ENCODE results near the gene TEX26. TPM values are rescaled to one million over a fixed set of nuclear protein-coding genes. Genes with fewer than 3 reads are reported as not detected.

Gene TEX26
- total RNA-seq, 5 donors from 2014 or later (not counting 1 experiment from before 2014, with no cell fraction given) = not detected

- H3K27me3 ChIP-seq (replicated peaks in 1 of 2; ENCODE audit: control insufficient read depth in 2 of 2, extremely low read depth in 1 of 2, insufficient read depth in 2 of 2, low read length in 1 of 2) = peaks cover 3 to 14% of the 10 kb centered on the region in 2 experiments
- POLR2A ChIA-PET = no interaction called here
- H3K27ac ChIP-seq (ENCODE audit: low read length) = no peak overlapping the region
- H3K9me3 ChIP-seq = no peaks in the 10 kb centered on the region
- ATAC-seq (replicated peaks in 1 of 4) (no peak), DNase-seq (no peak)
- Mint-ChIP-seq H3K4me3 (no peak overlapping the region), H3K27ac (no peak overlapping the region), H3K4me1 (peaks cover 0 to 11% (median 0%) of the 10 kb centered on the region in 3 donors), H3K9me3 (no peaks in the 10 kb centered on the region), H3K36me3 (no peaks in the 10 kb centered on the region), H3K27me3 (peaks cover 29% of the 10 kb centered on the region in 2 donors)
- H3K4me3 ChIP-seq (ENCODE audit: control insufficient read depth in 1 of 2, extremely low read depth in 1 of 2, low read length in 1 of 2) = no peak overlapping the region
- peaks cover 0 to 13% of the 10 kb centered on the region in 2 experiments for H3K4me1 ChIP-seq (ENCODE audit: control insufficient read depth in 1 of 2, extremely low read depth in 1 of 2, insufficient read depth in 2 of 2, low read length in 2 of 2)
- CTCF ChIA-PET = no interaction called here
- H3K36me3 ChIP-seq (ENCODE audit: control insufficient read depth in 2 of 2, extremely low read depth in 1 of 2, insufficient read depth in 1 of 2, low read length in 1 of 2) = no peaks in the 10 kb centered on the region
Measured at GRCh38 chr13:30898070-30898469, 34.4 kb upstream of the TEX26 start.

GRCh38 chr13:30898678-30899241, 33.7 kb upstream of the TEX26 start:
- WGBS (ENCODE audit: insufficient coverage) = 100% methylated on average over 1 of the region's 7 CpGs
- ChIA-PET CTCF (no interaction called here), POLR2A (no interaction called here)
- Mint-ChIP-seq H3K36me3 (no peaks in the 10 kb centered on the region), H3K4me1 (peaks cover 0 to 11% (median 0%) of the 10 kb centered on the region in 3 donors), H3K4me3 (no peak overlapping the region), H3K27me3 (peaks cover 31 to 33% of the 10 kb centered on the region in 2 donors), H3K27ac (no peak overlapping the region), H3K9me3 (no peaks in the 10 kb centered on the region)
- H3K9me3 ChIP-seq = no peaks in the 10 kb centered on the region
- no peak for DNase-seq
- H3K27ac ChIP-seq (ENCODE audit: low read length) = no peak overlapping the region
- peak in 1 of 4 experiments; percentile 20 for ATAC-seq (replicated peaks in 1 of 4)
- H3K36me3 ChIP-seq (ENCODE audit: control insufficient read depth in 2 of 2, extremely low read depth in 1 of 2, insufficient read depth in 1 of 2, low read length in 1 of 2) = no peaks in the 10 kb centered on the region
- H3K4me1 ChIP-seq (ENCODE audit: control insufficient read depth in 1 of 2, extremely low read depth in 1 of 2, insufficient read depth in 2 of 2, low read length in 2 of 2) = peaks cover 0 to 13% of the 10 kb centered on the region in 2 experiments
- H3K27me3 ChIP-seq (replicated peaks in 1 of 2; ENCODE audit: control insufficient read depth in 2 of 2, extremely low read depth in 1 of 2, insufficient read depth in 2 of 2, low read length in 1 of 2) = peaks cover 4 to 17% of the 10 kb centered on the region in 2 experiments
- H3K4me3 ChIP-seq (ENCODE audit: control insufficient read depth in 1 of 2, extremely low read depth in 1 of 2, low read length in 1 of 2) = no peak overlapping the region

GRCh38 chr13:30900436-30900835, 32.0 kb upstream of the TEX26 start:
- peaks cover 9 to 23% of the 10 kb centered on the region in 2 experiments for H3K27me3 ChIP-seq (replicated peaks in 1 of 2; ENCODE audit: control insufficient read depth in 2 of 2, extremely low read depth in 1 of 2, insufficient read depth in 2 of 2, low read length in 1 of 2)
- no peaks in the 10 kb centered on the region for H3K9me3 Mint-ChIP-seq
- no peak overlapping the region for H3K27ac Mint-ChIP-seq
- H3K27me3 Mint-ChIP-seq = peaks cover 47 to 48% of the 10 kb centered on the region in 2 donors
- DNase-seq (no peak), ATAC-seq (replicated peaks in 1 of 4) (peak in 1 of 4 experiments; percentile 20)
- no peaks in the 10 kb centered on the region for H3K36me3 Mint-ChIP-seq
- no peaks in the 10 kb centered on the region for H3K9me3 ChIP-seq
- WGBS (ENCODE audit: insufficient coverage) = 67% methylated on average over 4 of the region's 4 CpGs
- peaks cover 0 to 13% of the 10 kb centered on the region in 2 experiments for H3K4me1 ChIP-seq (ENCODE audit: control insufficient read depth in 1 of 2, extremely low read depth in 1 of 2, insufficient read depth in 2 of 2, low read length in 2 of 2)
- CTCF ChIA-PET = no interaction called here
- H3K36me3 ChIP-seq (ENCODE audit: control insufficient read depth in 2 of 2, extremely low read depth in 1 of 2, insufficient read depth in 1 of 2, low read length in 1 of 2) = no peaks in the 10 kb centered on the region
- H3K27ac ChIP-seq (ENCODE audit: low read length) = no peak overlapping the region
- no peak overlapping the region for H3K4me3 Mint-ChIP-seq
- H3K4me3 ChIP-seq (ENCODE audit: control insufficient read depth in 1 of 2, extremely low read depth in 1 of 2, low read length in 1 of 2) = no peak overlapping the region
- POLR2A ChIA-PET = interaction anchor here in 1 of 2 donors (0.6 kb wide), 1 partner anchor 211 kb away, joined by 7 read pairs; no protein-coding TSS in a partner anchor
- H3K4me1 Mint-ChIP-seq = peaks cover 1 to 12% (median 2%) of the 10 kb centered on the region in 3 donors

- Mint-ChIP-seq H3K4me1 (peaks cover 4 to 15% (median 4%) of the 10 kb centered on the region in 3 donors), H3K27me3 (peaks cover 47 to 52% of the 10 kb centered on the region in 2 donors), H3K27ac (no peak overlapping the region), H3K36me3 (no peaks in the 10 kb centered on the region), H3K9me3 (no peaks in the 10 kb centered on the region), H3K4me3 (no peak overlapping the region)
- ChIA-PET POLR2A (interaction anchor here in 1 of 2 donors (0.6 kb wide), 1 partner anchor 211 kb away, joined by 7 read pairs; no protein-coding TSS in a partner anchor), CTCF (no interaction called here)
- Histone ChIP-seq H3K4me3 (ENCODE audit: control insufficient read depth in 1 of 2, extremely low read depth in 1 of 2, low read length in 1 of 2) (no peak overlapping the region), H3K4me1 (ENCODE audit: control insufficient read depth in 1 of 2, extremely low read depth in 1 of 2, insufficient read depth in 2 of 2, low read length in 2 of 2) (peaks cover 0 to 13% of the 10 kb centered on the region in 2 experiments), H3K27me3 (replicated peaks in 1 of 2; ENCODE audit: control insufficient read depth in 2 of 2, extremely low read depth in 1 of 2, insufficient read depth in 2 of 2, low read length in 1 of 2) (peaks cover 9 to 28% of the 10 kb centered on the region in 2 experiments), H3K9me3 (no peaks in the 10 kb centered on the region), H3K27ac (ENCODE audit: low read length) (no peak overlapping the region), H3K36me3 (ENCODE audit: control insufficient read depth in 2 of 2, extremely low read depth in 1 of 2, insufficient read depth in 1 of 2, low read length in 1 of 2) (no peaks in the 10 kb centered on the region)
- DNase-seq = no peak
- no peak for ATAC-seq (replicated peaks in 1 of 4)
- WGBS (ENCODE audit: insufficient coverage) = no CpG with 5 or more reads among the region's 5 CpGs
Measured at GRCh38 chr13:30900952-30901749, 31.3 kb upstream of the TEX26 start.

- no peak for ATAC-seq (replicated peaks in 1 of 4)
Measured at GRCh38 chr13:30904043-30904442, 28.4 kb upstream of the TEX26 start.

GRCh38 chr13:30905932-30906383, 26.5 kb upstream of the TEX26 start, which contains the start of gene MEDAG:
Gene MEDAG, plus strand, starts transcription at chr13:30906271. Its CDS starts 245 bp downstream, at chr13:30906516.
- ATAC-seq (replicated peaks in 1 of 4) = no peak
- H3K27me3 ChIP-seq (replicated peaks in 1 of 2; ENCODE audit: control insufficient read depth in 2 of 2, extremely low read depth in 1 of 2, insufficient read depth in 2 of 2, low read length in 1 of 2) = peaks cover 9 to 41% of the 10 kb centered on the region in 2 experiments

More at GRCh38 chr13:30904043-30904442, 28.4 kb upstream of the TEX26 start:
- DNase-seq = no peak
- no peak overlapping the region for H3K27ac Mint-ChIP-seq
- CTCF ChIA-PET = no interaction called here
- Histone ChIP-seq H3K27me3 (replicated peaks in 1 of 2; ENCODE audit: control insufficient read depth in 2 of 2, extremely low read depth in 1 of 2, insufficient read depth in 2 of 2, low read length in 1 of 2) (peaks cover 9 to 38% of the 10 kb centered on the region in 2 experiments), H3K36me3 (ENCODE audit: control insufficient read depth in 2 of 2, extremely low read depth in 1 of 2, insufficient read depth in 1 of 2, low read length in 1 of 2) (no peaks in the 10 kb centered on the region), H3K9me3 (no peaks in the 10 kb centered on the region), H3K4me3 (ENCODE audit: control insufficient read depth in 1 of 2, extremely low read depth in 1 of 2, low read length in 1 of 2) (no peak overlapping the region), H3K27ac (ENCODE audit: low read length) (no peak overlapping the region), H3K4me1 (ENCODE audit: control insufficient read depth in 1 of 2, extremely low read depth in 1 of 2, insufficient read depth in 2 of 2, low read length in 2 of 2) (peaks cover 5 to 8% of the 10 kb centered on the region in 2 experiments)
- H3K36me3 Mint-ChIP-seq = no peaks in the 10 kb centered on the region
- H3K4me3 Mint-ChIP-seq = no peak overlapping the region
- peaks cover 6 to 20% (median 9%) of the 10 kb centered on the region in 3 donors for H3K4me1 Mint-ChIP-seq
- peaks cover 51 to 62% of the 10 kb centered on the region in 2 donors for H3K27me3 Mint-ChIP-seq
- H3K9me3 Mint-ChIP-seq = no peaks in the 10 kb centered on the region
- 82% methylated on average over 1 of the region's 1 CpG for WGBS (ENCODE audit: insufficient coverage)
- POLR2A ChIA-PET = no interaction called here

More at GRCh38 chr13:30905932-30906383, 26.5 kb upstream of the TEX26 start, which contains the start of gene MEDAG:
- Histone ChIP-seq H3K36me3 (ENCODE audit: control insufficient read depth in 2 of 2, extremely low read depth in 1 of 2, insufficient read depth in 1 of 2, low read length in 1 of 2) (no peaks in the 10 kb centered on the region), H3K4me3 (ENCODE audit: control insufficient read depth in 1 of 2, extremely low read depth in 1 of 2, low read length in 1 of 2) (no peak within 1 kb of the TSS), H3K27ac (ENCODE audit: low read length) (no peak within 1 kb of the TSS), H3K4me1 (ENCODE audit: control insufficient read depth in 1 of 2, extremely low read depth in 1 of 2, insufficient read depth in 2 of 2, low read length in 2 of 2) (peaks cover 2 to 5% of the 10 kb centered on the region in 2 experiments), H3K9me3 (no peaks in the 10 kb centered on the region)
- peak within 1 kb of the TSS in 1 of 3 donors; percentile 55 for H3K4me3 Mint-ChIP-seq
- no peaks in the 10 kb centered on the region for H3K36me3 Mint-ChIP-seq
- peaks cover 6 to 14% (median 9%) of the 10 kb centered on the region in 3 donors for H3K4me1 Mint-ChIP-seq
- peaks cover 54 to 58% of the 10 kb centered on the region in 2 donors for H3K27me3 Mint-ChIP-seq
- CTCF ChIA-PET = no interaction called here
- POLR2A ChIA-PET = no interaction called here
- no peaks in the 10 kb centered on the region for H3K9me3 Mint-ChIP-seq
- no peak for DNase-seq
- 28% methylated on average over 35 of the region's 35 CpGs for WGBS (ENCODE audit: insufficient coverage)
- H3K27ac Mint-ChIP-seq = peak within 1 kb of the TSS in 1 of 2 donors; percentile 47

All from T-cell (primary cell).